ENCODE data around the gene CNIH2.
"Not testable (repeated sequence)": the region's sequence is repeated elsewhere in the genome, so short reads cannot be mapped to it uniquely, and the experiment has no call there.

The CNIH2 gene

GRCh38 chr11:66315498-66315885 lies 37.5 kb downstream of the CNIH2 start:
- DNase-seq (ENCODE audit: low spot score): no peak

- no peak for DNase-seq (ENCODE audit: low spot score)
Measured at GRCh38 chr11:66315921-66316811, 38.2 kb downstream of the CNIH2 start.

GRCh38 chr11:66316849-66317251 lies 38.9 kb downstream of the CNIH2 start, which contains the start of gene CD248:
TSS of gene CD248 (minus strand) at chr11:66317044. CDS start at chr11:66317027, 17 bp downstream.
- no peak for DNase-seq (ENCODE audit: low spot score)

GRCh38 chr11:66317322-66317722 lies 39.3 kb downstream of the CNIH2 start:
- DNase-seq (ENCODE audit: low spot score): peak; percentile 10

GRCh38 chr11:66317723-66318599 lies 40.0 kb downstream of the CNIH2 start:
- DNase-seq (ENCODE audit: low spot score): peak; percentile 33

- DNase-seq (ENCODE audit: low spot score): no peak
Measured at GRCh38 chr11:66318600-66318970, 40.6 kb downstream of the CNIH2 start.

- DNase-seq (ENCODE audit: low spot score): not testable (repeated sequence)
Measured at GRCh38 chr11:66320289-66320688, 42.3 kb downstream of the CNIH2 start.

- not testable (repeated sequence) for DNase-seq (ENCODE audit: low spot score)
Measured at GRCh38 chr11:66320748-66321147, 42.8 kb downstream of the CNIH2 start.

- no peak for DNase-seq (ENCODE audit: low spot score)
Measured at GRCh38 chr11:66321606-66322005, 43.6 kb downstream of the CNIH2 start.

- no peak for DNase-seq (ENCODE audit: low spot score)
Measured at GRCh38 chr11:66322732-66323427, 44.9 kb downstream of the CNIH2 start.

GRCh38 chr11:66323684-66324083 lies 45.7 kb downstream of the CNIH2 start:
- no peak for DNase-seq (ENCODE audit: low spot score)

GRCh38 chr11:66324664-66325063 lies 46.7 kb downstream of the CNIH2 start:
- no peak for DNase-seq (ENCODE audit: low spot score)

GRCh38 chr11:66325263-66325671 lies 47.3 kb downstream of the CNIH2 start:
- no peak for DNase-seq (ENCODE audit: low spot score)

- DNase-seq (ENCODE audit: low spot score): peak; percentile 24
Measured at GRCh38 chr11:66326261-66327111, 48.5 kb downstream of the CNIH2 start.

- DNase-seq (ENCODE audit: low spot score): no peak
Measured at GRCh38 chr11:66327171-66328030, 49.4 kb downstream of the CNIH2 start.

GRCh38 chr11:66328031-66328301 lies 50.0 kb downstream of the CNIH2 start:
- DNase-seq (ENCODE audit: low spot score): peak; percentile 54

GRCh38 chr11:66328302-66329144 lies 50.5 kb downstream of the CNIH2 start:
- DNase-seq (ENCODE audit: low spot score): peak; percentile 83

GRCh38 chr11:66329165-66329673 lies 51.2 kb downstream of the CNIH2 start:
- no peak for DNase-seq (ENCODE audit: low spot score)

- DNase-seq (ENCODE audit: low spot score): no peak
Measured at GRCh38 chr11:66330931-66331330, 53.0 kb downstream of the CNIH2 start.

Data from CD4-positive, alpha-beta T cell treated with Interleukin-2 at 100 ng/mL for 4 hours (primary cell).